ENCODE data around the gene RPTOR.
"Not testable (repeated sequence)": the region's sequence is repeated elsewhere in the genome, so short reads cannot be mapped to it uniquely, and the experiment has no call there.

The RPTOR gene

DNA sequence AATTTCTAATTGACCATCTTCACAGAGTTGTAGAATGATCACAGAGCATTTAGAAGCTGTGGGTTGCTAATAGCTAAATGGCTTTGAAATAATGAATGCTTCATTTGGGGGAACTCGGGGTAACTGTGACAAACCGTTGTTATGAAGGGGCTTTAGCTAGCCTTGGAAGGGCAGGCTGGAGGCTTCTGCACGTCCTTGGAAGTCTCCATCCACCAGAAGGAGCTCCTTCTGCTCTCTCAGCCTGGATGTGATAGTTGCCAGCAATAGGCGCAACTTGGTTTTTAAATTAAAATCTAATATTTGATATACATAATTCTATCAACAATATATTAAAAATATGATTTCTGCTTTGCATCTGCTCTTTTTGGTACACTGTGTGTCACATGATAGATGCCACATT lies 200.5 kb downstream of the RPTOR start:
- no peak for DNase-seq (ENCODE audit: low spot score)

DNA sequence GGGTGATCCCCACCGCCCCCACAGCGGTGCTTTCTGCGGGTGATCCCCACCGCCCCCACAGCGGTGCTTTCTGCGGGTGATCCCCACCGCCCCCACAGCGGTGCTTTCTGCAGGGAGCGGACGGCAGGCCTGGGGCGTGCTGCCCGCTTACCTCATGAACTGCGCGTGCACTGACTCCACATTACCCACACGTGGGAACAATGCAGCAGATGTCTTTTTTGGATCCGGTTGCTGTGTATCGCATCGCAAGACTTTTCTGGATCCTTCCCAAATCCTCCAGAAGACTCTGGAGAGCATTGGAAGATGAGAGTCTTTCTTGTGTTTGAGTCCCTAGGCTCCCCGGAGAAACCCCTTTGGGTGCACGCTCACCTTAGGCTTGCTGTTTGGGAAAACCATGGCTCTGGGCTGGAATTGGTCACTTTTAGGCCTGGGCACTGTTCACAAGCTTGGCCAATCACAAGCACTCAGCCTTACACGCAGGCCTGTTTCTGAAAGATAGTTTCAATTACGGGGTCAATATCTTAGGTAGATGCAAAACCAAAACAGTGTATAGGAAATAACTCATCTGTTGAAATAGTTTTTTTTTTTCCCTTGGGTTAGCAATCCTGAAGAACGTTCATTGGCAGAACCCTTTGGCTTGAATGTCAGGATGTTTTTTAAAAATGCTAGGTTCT lies 201.8 kb downstream of the RPTOR start:
- no peak for DNase-seq (ENCODE audit: low spot score)

DNA sequence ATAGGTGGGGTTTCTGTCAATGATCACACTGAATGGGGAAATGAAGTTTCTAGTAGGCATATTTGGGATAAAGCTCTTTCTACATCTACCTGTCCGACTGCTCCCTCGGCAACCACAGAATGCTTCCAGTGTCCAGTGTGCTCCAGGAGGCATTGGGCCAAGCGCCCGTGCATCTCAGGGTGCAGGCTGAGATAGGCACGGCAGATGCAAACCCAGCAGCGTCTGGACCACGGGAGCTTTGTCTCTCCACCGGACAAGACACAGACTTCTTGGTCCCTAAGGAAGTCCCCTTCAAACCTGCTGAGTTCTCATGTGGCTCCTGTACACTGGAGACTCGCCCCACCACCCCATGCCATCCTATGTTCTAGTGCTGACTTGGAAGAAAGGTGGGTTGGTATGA lies 202.8 kb downstream of the RPTOR start:
- no peak for DNase-seq (ENCODE audit: low spot score)

DNA sequence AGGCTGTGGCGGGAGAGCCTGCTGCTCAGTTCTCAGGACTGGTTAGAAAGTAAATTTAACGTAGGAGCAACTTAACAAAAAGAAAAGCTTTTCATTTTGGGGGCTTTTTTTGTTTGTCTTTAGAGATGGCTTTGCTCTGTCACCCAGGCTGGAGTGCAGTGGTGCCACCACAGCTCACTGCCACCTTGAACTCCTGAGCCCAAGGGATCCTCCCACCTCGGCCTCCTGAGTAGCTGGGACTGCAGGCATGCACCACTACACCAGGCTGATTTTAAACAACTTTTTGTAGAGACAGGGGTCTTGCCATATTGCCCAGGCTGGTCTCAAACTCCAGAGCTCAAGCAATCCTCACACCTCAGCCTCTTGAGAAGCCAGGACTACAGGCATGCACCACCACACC lies 205.0 kb downstream of the RPTOR start:
- no peak for DNase-seq (ENCODE audit: low spot score)

DNA sequence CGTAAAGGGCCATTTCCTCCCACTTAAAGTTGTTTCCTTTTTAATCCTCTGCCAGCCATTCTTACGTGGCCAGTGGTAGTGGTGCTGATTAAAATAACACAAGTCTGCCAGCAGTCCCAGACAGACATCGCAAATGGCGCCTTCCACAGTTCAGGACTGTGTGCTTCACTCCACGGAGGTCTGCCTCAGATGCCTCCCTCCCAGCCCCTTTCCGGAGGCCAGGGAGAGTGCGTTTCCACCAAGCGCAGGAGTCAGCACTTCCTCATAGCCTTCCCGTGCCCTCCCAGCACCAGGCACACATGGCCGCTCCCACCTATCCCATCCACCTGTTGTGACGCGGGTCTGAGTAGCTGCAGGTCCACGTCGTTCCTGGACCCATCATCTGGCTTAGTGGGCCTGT lies 205.6 kb downstream of the RPTOR start:
- DNase-seq (ENCODE audit: low spot score) = no peak

DNA sequence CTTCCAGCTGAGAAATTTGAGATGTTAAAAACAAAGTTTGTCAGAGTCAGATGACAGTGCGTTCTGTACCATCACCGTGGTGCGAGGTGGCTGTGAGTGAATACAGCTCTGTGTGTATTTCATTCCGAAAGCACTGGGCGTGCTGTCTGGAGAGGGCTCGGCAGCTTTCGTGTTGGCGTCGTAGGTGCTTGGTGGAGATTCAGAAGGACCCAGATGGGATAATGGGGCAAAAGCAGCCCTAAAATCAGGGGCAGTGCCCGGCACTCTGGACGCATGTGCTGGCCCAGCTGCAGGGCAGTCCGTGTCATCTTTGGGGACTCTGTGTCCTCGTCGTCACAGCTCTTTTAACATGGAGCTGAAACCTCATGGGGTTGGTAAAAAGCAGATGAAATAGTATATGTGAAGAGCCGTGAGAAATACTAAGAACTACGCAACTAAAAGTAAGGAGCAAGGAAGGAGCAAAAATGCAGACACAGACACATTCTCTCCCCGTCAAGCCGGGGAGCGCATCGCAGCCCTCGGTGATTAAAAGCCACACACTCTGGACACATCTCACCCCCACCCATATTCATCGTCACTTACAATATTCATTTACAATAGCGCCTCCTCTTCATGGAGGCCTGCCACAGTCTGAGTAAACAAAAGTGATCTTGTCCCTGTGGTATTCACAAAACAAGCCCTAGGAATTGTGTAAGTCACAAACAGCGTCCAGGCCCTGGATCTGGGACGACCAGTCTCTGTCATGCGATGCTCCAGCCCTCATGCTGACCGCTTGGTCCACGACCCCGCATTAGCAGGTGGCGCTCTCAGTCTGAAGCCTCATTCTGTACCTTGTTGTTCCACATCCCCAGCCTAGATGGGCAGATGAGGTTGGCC lies 206.7 kb downstream of the RPTOR start:
- DNase-seq (ENCODE audit: low spot score) = no peak

DNA sequence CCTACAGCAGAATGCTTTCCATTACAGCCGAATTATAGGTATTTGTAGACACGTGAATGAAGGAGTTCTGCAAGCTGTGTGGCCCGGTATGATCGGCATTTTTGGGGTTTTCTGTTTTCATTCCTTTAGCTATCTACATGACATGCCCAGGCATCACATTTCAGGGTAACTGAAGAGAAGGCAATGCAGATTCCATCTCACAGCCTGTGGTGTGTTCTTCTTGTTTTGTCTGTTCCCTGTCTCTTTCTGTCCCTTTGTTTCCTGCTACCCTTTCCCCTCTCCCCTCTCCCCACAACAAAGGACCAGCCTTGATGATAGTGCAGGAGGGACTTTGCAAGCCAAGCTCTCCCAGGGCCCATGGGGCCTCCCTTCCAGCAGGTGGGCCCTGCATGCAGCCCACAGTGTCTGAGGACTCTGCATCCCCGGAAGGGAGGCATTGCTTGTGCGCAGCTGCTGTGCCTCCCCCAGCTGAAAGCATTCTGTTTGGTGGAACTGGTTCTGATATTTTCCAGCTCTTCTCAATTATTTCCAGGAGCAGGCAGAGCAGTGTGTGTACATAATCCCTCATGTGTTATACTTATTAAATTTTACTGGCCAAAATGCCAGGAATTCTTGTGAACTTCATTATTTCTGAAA lies 207.4 kb downstream of the RPTOR start:
- DNase-seq (ENCODE audit: low spot score) = no peak

DNA sequence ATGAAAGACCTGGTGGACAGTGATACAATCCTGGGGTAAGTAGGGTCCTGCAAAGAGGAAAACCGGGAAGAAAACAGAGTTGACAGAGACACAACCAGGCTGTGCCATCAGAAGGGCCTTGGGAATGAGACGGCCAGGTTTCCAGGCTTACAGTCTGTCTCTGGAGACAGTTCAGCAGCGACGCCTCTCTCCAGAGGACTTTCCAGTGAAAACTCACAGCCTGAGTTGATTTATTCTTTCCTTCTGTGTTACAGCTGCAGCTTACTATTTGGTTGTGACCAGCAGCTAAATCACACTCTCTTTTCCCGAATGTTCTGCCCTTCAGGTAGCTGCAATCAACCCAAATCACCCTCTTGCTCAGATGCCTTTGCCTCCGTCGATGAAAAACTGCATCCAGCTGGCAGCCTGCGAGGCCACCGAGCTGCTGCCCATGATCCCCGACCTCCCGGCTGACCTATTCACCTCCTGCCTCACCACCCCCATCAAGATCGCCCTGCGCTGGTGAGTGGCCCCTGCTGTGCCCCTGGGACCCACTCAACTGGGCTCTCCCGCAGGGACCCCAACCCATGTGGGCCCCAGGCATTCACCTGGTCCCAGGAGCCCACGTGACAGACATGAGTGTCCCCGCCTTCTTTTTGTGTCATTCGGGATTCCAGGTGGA lies 209.2 kb downstream of the RPTOR start:
- no peak for DNase-seq (ENCODE audit: low spot score)

DNA sequence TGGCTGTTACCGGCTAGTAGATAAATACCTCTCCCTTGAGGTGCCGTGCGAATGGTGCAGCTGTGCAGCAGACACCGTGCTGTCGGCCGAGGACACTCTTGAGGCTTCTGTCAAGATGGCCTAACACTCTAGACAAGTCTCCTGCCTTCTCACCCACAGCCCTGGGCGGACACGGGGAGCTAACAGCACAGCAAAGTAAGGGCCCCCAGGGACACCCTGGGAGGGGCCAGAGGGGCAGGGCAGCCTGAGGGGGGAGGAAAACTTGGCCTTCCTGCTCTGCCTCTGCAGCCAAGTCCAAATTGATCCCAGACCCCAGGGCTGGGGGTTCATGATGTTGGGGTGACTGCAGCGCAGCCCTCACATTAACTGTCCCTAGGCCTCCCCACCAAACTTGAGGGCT lies 210.2 kb downstream of the RPTOR start:
- DNase-seq (ENCODE audit: low spot score) = no peak

DNA sequence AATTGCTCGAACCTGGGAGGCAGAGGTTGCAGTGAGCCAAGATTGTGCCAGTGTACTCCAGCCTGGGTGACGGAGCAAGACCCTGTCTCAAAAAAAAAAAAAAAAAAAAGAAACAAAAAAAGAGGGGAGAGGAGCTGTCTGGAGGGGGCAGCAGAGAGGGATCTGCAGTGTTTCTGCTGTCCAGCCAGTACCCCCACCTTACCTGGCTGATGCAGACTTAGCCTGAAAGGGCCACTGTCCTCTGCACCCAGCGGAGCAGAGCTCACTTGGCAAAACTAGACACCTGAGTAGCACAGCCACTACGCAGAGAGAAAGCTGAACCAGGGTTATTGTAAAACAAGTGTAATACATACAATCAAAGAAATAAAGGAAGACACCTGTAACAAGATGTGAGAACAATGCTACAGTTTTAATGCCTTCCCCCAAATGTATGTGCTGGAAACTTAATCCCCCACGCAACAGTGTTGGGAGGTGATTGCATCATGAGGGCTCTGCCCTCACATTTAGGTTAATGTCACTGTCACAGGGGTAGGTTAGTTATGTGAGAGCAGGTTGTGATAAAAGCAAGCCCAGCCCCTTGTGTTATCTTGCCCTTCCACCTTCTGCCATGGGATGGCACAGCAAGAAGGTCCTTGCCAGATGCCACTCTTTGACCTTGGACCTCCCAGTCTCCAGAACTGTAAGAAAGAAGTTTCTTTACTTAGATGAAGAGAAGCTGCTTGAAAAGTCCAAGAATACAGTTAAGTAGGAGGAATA lies 211.2 kb downstream of the RPTOR start:
- DNase-seq (ENCODE audit: low spot score) = peak; percentile 78

DNA sequence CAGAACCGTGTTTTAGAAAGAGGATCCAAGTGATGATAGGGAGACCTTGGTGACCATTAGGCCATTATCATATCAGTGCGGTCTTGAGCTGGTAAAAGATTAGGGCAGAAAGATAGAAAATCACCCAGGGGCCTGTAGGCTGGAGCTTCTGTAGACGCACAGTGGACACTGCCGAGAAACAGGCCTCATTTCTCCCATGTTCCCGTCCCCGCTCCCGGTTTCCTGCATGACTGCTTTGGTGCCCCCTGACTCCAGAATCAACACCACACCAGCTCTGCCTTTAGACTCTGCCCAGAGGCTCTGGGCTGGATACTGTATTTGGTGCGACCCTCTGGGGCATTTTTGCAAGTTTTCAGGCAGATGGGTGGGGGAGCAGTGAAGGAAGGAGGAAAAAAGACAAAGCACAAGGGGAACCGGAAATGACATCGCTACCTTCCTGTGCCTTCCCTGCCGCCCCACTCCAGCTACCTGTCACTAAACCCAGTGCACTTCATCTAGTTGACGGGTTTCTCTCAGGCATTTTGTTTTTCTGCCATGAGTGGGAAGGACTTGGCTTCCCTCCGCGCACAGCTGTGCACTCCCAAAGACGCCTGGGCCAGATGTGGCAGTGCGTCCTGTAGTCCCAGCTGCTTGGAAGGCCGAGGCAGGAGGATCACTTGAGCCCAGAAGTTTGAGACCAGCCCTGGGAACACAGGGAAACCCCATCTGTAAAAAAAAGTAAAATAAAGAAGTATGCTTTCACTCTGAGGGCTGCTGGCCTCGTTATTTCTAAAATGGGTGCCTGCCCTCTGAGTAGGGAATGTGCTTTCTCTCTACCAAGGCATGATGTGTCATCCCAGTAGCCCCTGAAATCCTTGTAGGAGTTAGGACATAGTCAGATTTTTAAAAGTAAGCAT lies 214.1 kb downstream of the RPTOR start:
- no peak for DNase-seq (ENCODE audit: low spot score)

DNA sequence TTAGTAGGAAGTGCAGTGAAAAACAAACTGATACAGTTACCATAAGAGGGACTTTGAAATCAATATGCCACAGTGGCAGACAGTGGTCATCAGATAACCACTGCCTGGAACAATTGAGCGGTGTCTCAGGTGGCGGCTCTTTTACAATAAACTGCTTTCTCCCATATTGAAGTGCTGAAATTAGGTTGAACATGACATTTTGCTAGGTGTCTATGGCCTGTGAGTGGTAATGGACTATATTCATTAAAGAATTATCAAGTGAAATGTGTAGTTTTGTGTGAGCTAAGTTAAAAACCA lies 214.7 kb downstream of the RPTOR start:
- DNase-seq (ENCODE audit: low spot score) = no peak

DNA sequence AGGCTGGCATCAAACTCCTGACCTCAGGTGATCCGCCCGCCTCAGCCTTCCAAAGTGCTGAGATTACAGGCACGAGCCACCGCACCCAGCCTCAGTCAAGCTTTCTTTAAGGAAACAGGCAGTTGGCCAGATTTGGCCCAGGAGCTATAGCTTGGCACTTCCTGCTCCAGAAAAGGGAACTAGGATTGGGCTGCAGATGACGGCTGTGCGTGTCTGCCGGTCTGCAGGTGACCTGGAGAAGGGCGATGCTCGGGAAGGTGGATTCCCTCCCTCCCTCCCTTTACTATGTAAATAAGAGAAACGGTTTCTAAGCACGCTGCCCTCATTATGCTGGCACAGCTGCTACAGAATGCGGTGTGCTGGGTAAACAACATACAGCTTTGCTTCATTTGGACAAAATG lies 215.9 kb downstream of the RPTOR start:
- DNase-seq (ENCODE audit: low spot score) = no peak

DNA sequence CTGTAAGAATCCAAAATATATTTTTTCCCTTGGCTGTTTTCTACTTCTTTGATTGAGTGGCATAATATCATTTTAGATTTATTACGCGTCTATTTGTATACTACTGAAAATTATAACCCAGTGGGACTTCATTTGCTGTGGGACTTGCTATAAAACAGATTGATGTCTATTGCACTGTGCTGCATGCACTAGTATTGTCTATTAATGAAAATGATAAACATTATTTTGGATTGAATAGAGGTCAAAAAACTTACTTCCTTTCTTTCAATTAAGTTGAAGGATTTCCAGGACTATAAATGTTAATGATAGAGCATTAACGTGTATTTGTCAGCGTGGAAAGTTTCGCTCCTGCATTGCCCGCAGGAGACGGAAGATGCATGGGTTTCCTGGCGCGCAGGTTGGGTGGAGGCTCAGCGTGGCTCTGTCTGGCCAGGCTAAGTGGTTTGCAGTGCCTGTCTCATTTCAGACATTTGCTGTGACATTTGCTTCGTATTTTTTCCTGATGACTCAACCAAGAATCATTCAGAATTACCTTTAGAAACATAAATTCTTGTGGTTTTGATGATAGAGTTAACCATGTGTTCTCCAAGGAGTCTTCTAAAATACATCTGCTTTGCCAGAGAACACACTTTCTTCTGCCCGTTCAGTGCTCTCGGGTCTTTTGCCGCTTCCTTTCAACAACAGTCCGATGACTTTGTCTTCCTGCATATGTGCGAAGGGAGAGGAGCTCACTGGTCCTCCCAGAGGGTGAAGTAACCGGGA lies 216.7 kb downstream of the RPTOR start:
- no peak for DNase-seq (ENCODE audit: low spot score)

DNA sequence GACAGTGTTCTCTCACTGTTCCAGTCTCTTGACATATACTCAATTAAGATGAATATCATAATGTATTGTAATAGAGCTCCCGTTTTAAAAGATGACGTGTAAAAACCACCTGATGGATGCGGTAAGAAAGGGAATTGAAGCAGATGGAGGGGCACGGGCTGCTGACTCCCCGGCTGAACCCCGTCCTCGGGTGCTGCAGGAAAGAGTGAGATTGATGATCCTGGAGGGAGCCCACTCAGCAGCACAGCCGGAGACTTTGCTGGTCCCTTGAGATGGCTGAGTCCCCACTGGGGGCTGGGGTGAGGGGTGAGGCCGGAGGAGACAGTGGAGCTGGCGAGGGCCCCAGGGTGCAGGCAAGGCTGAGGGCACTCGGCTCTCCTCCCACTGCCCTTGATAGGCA lies 217.4 kb downstream of the RPTOR start:
- DNase-seq (ENCODE audit: low spot score) = no peak

DNA sequence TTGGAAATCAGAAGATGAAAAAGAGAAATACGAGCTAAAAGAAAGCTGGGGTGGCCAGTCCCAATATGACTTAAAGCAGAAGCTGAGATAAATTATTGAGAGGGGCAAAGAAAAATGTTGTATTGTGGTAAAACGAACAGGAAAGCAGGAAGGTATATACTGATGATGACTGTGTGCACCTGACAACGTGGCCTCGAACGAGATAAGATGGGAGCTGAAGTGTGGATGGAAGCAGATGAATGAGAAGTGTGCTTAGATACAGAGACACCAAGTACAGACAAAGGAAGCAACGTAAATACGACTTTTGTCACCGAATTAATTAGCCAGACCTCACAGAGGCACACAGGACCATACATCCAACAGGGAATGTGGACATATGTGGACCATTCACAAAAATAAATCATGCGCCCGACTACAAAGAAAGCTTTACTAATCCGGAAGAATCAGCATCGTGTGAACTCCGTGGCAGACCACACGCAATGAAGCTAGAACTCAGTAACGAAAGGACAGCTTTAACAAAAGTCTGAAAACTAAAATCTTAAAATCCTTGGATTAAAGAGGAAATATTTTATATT lies 218.7 kb downstream of the RPTOR start:
- DNase-seq (ENCODE audit: low spot score) = no peak

DNA sequence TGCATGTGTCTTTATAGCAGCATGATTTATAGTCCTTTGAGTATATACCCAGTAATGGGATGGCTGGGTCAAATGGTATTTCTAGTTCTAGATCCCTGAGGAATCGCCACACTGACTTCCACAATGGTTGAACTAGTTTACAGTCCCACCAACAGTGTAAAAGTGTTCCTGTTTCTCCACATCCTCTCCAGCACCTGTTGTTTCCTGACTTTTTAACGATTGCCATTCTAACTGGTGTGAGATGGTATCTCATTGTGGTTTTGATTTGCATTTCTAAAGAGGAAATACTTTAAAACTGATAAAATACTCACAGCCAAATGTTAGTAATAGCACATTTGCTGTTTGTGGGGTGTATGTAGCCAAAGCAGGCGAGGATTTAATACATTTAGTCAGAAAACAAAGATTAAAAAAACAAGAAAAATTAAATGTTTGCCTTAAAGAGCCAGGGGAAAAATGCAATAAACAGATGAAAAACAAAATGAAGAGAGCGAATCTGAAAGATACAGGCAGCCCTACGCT lies 220.0 kb downstream of the RPTOR start:
- DNase-seq (ENCODE audit: low spot score) = not testable (repeated sequence)

DNA sequence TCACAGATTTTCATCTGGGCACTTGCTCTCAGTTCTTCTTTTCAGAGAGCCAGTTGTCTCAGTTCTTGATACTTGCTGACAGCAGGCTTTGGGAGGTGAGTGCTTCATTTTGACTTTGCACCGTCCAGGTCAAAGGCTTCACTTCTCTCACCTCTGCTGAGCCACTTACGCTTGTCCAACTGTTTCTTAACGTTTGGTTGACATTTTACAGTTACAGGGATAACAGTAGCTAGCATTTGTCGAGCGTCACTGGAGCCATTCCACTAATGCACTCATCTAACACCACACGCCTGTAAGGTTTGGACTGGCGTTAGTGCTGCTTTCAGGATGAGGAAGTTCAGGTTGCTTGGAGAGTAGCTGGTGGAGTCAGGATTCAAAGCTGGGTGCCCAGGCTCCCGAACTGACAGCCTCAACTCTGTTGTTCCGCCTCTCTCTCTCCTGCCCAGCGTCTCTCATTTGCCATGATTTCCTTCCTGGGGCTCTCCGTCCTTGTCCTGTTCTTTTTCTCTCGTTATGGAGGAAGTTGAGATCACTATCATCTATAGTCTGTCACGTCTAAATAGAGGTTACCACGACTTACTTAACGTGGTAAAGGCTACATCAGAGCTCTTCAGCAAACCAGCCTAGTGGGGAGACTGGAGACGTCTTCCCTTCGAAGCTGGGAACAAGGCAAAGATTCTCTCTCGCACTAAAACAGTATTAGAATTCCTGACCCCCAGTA lies 220.8 kb downstream of the RPTOR start:
- no peak for DNase-seq (ENCODE audit: low spot score)

DNA sequence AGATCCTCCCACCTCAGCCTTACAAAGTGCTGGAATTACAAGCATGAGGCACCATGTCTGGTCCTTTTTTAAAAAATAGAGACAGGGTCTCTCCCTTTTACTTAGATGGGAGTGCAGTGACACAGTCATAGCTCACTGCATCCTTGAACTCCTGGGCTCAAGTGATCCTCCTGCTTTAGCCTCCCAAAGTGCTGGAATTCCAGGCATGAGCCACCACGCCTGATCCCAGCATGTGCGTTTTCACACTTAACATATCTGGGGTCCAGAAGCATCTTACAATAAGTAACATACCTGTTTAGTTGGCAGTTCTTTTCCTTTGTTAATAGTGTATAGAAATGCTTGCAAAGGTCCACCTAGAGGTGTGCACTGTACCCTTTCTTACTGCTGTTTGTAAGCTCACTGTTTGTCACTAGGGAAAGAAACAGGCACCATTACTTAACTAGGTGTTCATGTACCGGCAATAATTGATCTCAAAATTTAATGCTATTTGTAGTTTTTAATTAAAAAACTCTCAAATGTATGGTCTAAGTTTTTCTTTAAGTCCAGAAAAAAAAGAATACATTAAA lies 221.7 kb downstream of the RPTOR start:
- no peak for DNase-seq (ENCODE audit: low spot score)

All from hematopoietic multipotent progenitor cell treated with erythropoietin and hydrocortisone succinate and interleukin-3 and kit ligand, for 15 days (in vitro differentiated cells).